OCI-LY3 (cell line): ENCODE results near the gene LAG3.

ENCODE experiments used
- H2AFZ ChIP-seq: fragments of 200-600, 300-600 bp; shearing (Covaris generic); 2 replicates; pipeline ENCODE4 v1.6.0; 2014; ENCODE audit warnings: antibody characterized with exemption, low read depth, low read length
- H3K27ac ChIP-seq: fragments of 200-600, 300-600 bp; sonication (generic); 2 replicates; pipeline ENCODE4 v1.5.1; 2014; ENCODE audit warnings: mild to moderate bottlenecking, low read length, moderate library complexity, mixed read lengths
- H3K27me3 ChIP-seq: fragments of 200-600, 300-600 bp; sonication (generic); 2 replicates; pipeline ENCODE4 v1.6.1; 2014; ENCODE audit warnings: low read depth, low read length, mixed read lengths
- H3K36me3 ChIP-seq: fragments of 200-600, 300-600 bp; sonication (generic); replicated peaks from 2 replicates; pipeline ENCODE3; 2014; ENCODE audit warnings: low read depth, low read length, mixed read lengths
- H3K4me1 ChIP-seq: fragments of 300-600, 200-600 bp; sonication (generic); 2 replicates; pipeline ENCODE4 v1.6.1; 2014; ENCODE audit warnings: low read length, mixed read lengths
- H3K4me2 ChIP-seq: fragments of 200-600, 300-600 bp; sonication (generic); 2 replicates; pipeline ENCODE4 v1.6.1; 2014; ENCODE audit warnings: low read length, mixed read lengths
- H3K4me3 ChIP-seq: fragments of 300-600, 200-600 bp; sonication (generic); 2 replicates; pipeline ENCODE4 v1.5.1; 2014; ENCODE audit warnings: antibody characterized with exemption, mild to moderate bottlenecking, low read length, moderate library complexity
- H3K79me2 ChIP-seq: fragments of 300-600, 200-600 bp; shearing (Covaris generic); 2 replicates; pipeline ENCODE4 v1.6.1; 2014; ENCODE audit warnings: mild to moderate bottlenecking, low read length, mixed read lengths
- H3K9ac ChIP-seq: fragments of 300-600, 200-600 bp; shearing (Covaris generic); 2 replicates; pipeline ENCODE4 v1.6.0; 2014; ENCODE audit warnings: mild to moderate bottlenecking, low read length, moderate library complexity
- H3K9me3 ChIP-seq: fragments of 200-600, 300-600 bp; shearing (Covaris generic); 2 replicates; pipeline ENCODE4 v1.6.1; 2014; ENCODE audit warnings: low read length, mixed read lengths; ENCODE audit not compliant: insufficient read depth
- H4K20me1 ChIP-seq: fragments of 200-600, 300-600 bp; sonication (generic); 2 replicates; pipeline ENCODE4 v1.6.1; 2016; ENCODE audit warnings: low read length, mixed read lengths; ENCODE audit not compliant: insufficient read depth
- EZH2phosphoT487 ChIP-seq: fragments of 200-600 bp; shearing (Covaris generic); IDR thresholded peaks from 2 replicates; pipeline ENCODE4 v1.6.1; 2018; ENCODE audit warnings: antibody characterized with exemption, mixed run types, low read depth
- TF ChIP-seq, protein P1 (sequence below): fragments of 200-600, 300-600 bp; sonication (generic); IDR thresholded peaks from 2 replicates; pipeline ENCODE4 v1.5.1; 2014; ENCODE audit warnings: antibody characterized with exemption, low read length, low read depth

Gene LAG3

GRCh38 chr12:6772331-6772695, at the start of gene LAG3:
LAG3 (plus strand) TSS chr12:6772520; CDS start chr12:6772853, 333 bp downstream.
- Histone ChIP-seq H2AFZ (0 out of 2 replicates have a peak within 1 kb of the TSS, but pooled peaks have one; percentile 42), H3K4me2 (peak within 1 kb of the TSS; percentile 78), H4K20me1 (no peaks in the 10 kb centered on the region), H3K4me3 (peak within 1 kb of the TSS; percentile 64), H3K36me3 (no peaks in the 10 kb centered on the region), H3K9ac (peak within 1 kb of the TSS; percentile 44), H3K79me2 (no peaks in the 10 kb centered on the region), H3K9me3 (no peaks in the 10 kb centered on the region), H3K27me3 (peaks cover 57% of the 10 kb centered on the region), H3K27ac (no peak within 1 kb of the TSS), H3K4me1 (peaks cover 47% of the 10 kb centered on the region)
- TF ChIP-seq EZH2phosphoT487 = no peak
- TF ChIP-seq, protein P1, sequence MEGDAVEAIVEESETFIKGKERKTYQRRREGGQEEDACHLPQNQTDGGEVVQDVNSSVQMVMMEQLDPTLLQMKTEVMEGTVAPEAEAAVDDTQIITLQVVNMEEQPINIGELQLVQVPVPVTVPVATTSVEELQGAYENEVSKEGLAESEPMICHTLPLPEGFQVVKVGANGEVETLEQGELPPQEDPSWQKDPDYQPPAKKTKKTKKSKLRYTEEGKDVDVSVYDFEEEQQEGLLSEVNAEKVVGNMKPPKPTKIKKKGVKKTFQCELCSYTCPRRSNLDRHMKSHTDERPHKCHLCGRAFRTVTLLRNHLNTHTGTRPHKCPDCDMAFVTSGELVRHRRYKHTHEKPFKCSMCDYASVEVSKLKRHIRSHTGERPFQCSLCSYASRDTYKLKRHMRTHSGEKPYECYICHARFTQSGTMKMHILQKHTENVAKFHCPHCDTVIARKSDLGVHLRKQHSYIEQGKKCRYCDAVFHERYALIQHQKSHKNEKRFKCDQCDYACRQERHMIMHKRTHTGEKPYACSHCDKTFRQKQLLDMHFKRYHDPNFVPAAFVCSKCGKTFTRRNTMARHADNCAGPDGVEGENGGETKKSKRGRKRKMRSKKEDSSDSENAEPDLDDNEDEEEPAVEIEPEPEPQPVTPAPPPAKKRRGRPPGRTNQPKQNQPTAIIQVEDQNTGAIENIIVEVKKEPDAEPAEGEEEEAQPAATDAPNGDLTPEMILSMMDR = no peak

DNA sequence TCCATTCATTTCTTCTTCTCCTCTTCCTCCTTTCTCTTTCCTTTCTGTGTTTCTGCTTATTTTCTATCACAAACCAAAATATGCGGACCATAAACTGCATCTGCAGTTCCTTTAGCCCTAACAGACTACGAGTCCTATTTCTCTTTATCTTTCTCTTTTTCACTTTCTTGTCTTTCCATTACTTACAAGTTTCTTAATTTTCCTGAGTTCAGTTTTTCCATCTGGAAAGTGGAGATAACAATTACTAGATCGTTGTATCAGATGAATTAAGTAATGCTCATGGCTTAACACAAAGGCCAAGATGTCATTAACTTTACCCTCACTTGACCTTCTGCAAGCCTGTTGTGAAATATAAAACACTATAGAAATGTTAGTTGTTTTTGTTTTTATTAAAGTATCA, 49.5 kb upstream of the LAG3 start:
- H3K27ac ChIP-seq = no peak overlapping the region
- no peak overlapping the region for H2AFZ ChIP-seq
- no peaks in the 10 kb centered on the region for H3K9me3 ChIP-seq
- peak overlapping the region; percentile 91 for H3K4me2 ChIP-seq
- H3K36me3 ChIP-seq = peaks cover under 1% of the 10 kb centered on the region
- H3K79me2 ChIP-seq = peaks cover 12% of the 10 kb centered on the region
- TF ChIP-seq, protein P1 = no peak
- no peak for TF ChIP-seq EZH2phosphoT487
- peak overlapping the region; percentile 93 for H3K4me3 ChIP-seq
- no peaks in the 10 kb centered on the region for H3K27me3 ChIP-seq
- no peaks in the 10 kb centered on the region for H4K20me1 ChIP-seq
- H3K9ac ChIP-seq = peak overlapping the region; percentile 94
- H3K4me1 ChIP-seq = peaks cover 10% of the 10 kb centered on the region

DNA sequence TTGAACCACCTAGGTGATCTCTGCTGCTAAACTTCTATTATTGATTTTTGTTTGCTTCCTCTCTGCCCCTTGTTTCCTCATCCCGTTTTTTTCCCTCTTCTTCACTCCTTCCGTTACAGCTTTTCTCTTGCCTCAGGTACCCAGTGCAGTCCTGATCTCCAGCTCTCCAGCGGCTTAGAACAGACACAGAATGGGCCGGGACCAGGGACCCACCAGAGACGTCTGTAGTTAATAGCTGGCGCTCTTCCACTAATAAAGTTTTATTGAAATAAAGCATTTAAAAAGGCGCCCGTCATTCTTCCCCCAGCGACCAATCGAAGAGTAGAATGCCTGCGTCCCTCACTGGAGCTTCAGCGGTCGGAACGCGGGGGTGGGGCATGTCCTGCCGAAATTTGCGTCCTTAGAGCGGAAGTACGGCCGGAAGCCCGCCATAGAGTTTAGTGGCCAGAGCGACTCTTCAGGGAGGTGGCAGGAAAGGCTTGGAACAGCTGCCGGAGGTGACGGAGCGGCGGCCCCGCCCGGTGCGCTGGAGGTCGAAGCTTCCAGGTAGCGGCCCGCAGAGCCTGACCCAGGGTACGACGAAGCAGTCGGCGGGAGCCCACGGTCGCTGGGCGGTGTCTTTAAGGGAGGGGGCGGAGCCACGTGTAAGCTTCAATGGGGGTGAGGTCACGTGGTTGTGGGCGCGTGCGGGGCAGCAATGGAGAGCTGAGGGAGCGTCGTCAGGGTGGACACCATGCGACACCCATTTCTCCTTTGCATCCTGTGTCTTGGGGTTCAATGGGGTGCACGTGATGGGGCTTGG, 48.5 kb upstream of the LAG3 start, which contains the start of gene COPS7A:
TSS of gene COPS7A (plus strand) at position 440 of the 802 bp plus-strand sequence. CDS start 611 bp downstream, outside the sequence.
- no peaks in the 10 kb centered on the region for H4K20me1 ChIP-seq
- peak within 1 kb of the TSS; percentile 94 for H3K9ac ChIP-seq
- no peaks in the 10 kb centered on the region for H3K9me3 ChIP-seq
- H2AFZ ChIP-seq = peak within 1 kb of the TSS; percentile 98
- peaks cover 12% of the 10 kb centered on the region for H3K79me2 ChIP-seq
- peak within 1 kb of the TSS; percentile 93 for H3K4me3 ChIP-seq
- no peak for TF ChIP-seq EZH2phosphoT487
- TF ChIP-seq, protein P1 = no peak
- H3K27ac ChIP-seq = peak within 1 kb of the TSS; percentile 74
- H3K27me3 ChIP-seq = no peaks in the 10 kb centered on the region
- peak within 1 kb of the TSS; percentile 91 for H3K4me2 ChIP-seq
- H3K36me3 ChIP-seq = peaks cover 10% of the 10 kb centered on the region
- peaks cover 10% of the 10 kb centered on the region for H3K4me1 ChIP-seq

DNA sequence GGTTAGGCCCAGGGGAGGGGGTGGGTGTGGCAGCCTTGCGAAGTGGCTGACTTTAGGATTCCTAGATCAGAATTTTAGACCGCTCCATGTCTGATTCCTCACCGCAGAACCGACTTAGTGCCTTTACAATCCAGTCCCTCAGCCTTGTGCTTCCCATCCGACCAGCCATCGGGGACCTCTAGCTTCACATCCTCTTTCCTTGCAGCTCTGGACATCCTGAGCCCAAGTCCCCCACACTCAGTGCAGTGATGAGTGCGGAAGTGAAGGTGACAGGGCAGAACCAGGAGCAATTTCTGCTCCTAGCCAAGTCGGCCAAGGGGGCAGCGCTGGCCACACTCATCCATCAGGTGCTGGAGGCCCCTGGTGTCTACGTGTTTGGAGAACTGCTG, 47.9 kb upstream of the LAG3 start:
- Histone ChIP-seq H3K27me3 (no peaks in the 10 kb centered on the region), H3K27ac (peak overlapping the region; percentile 74), H3K4me2 (peak overlapping the region; percentile 85), H3K4me1 (peaks cover 14% of the 10 kb centered on the region), H3K4me3 (peak overlapping the region; percentile 93), H2AFZ (peak overlapping the region; percentile 25; the same call in 1 of the 2 replicates), H3K9ac (peak overlapping the region; percentile 81), H3K36me3 (peaks cover 16% of the 10 kb centered on the region), H4K20me1 (no peaks in the 10 kb centered on the region), H3K79me2 (peaks cover 12% of the 10 kb centered on the region), H3K9me3 (no peaks in the 10 kb centered on the region)
- no peak for TF ChIP-seq EZH2phosphoT487
- TF ChIP-seq, protein P1 = no peak
